GM12878 (cell line): ENCODE results near the gene OR4E1. TPM values are rescaled to one million over a fixed set of nuclear protein-coding genes. Genes with fewer than 3 reads are reported as not detected.

Experiments
- ATAC-seq: fragments of 200-7000 bp; cut with Tn5 transposase; 3 replicates; pipeline ENCODE4 v1.9.1; 2020; ENCODE audit warnings: mild to moderate bottlenecking, moderate library complexity
- BruUV-seq: library from RNA; stranded (reverse); fragments of 400-500 nt; replicated peaks from 2 replicates; lab custom pipeline; 2021; lab: Mats Ljungman, UMichigan
- CTCF ChIA-PET: fragments of 300-600 bp; sonication (Branson Sonifier 250); formaldehyde crosslinking; extraction: SDS; loops from one replicate; lab custom pipeline; 2021; ENCODE audit warnings: inconsistent platforms; lab: Yijun Ruan, JAX
- POLR2A ChIA-PET: fragments of 350-600 bp; formaldehyde crosslinking; extraction: SDS; loops from one replicate; lab custom pipeline; 2021; ENCODE audit warnings: inconsistent platforms; lab: Charles Lee
- RAD21 ChIA-PET: fragments of 300-600 bp; sonication (Branson Sonifier 250); formaldehyde crosslinking; loops from one replicate; lab custom pipeline; 2023; ENCODE audit warnings: antibody characterized with exemption; ENCODE audit not compliant: unreplicated experiment; lab: Charles Lee
- SMC1A ChIA-PET: fragments of 300-600 bp; sonication (Branson Sonifier 250); formaldehyde crosslinking; loops from one replicate; lab custom pipeline; 2023; ENCODE audit not compliant: unreplicated experiment, uncharacterized antibody; lab: Charles Lee
- DNase-seq: peaks from one replicate; pipeline ENCODE4 v3.0.0-alpha.2; 2011; ENCODE audit warnings: low read depth, low spot score
- FAIRE-seq: peaks from 3 replicates; lab custom pipeline; 2011; peaks lifted over from hg19 to GRCh38; lab: Jason Lieb, UNC
- H2AFZ ChIP-seq: 2 replicates; pipeline ENCODE4 v1.6.0; 2011; ENCODE audit warnings: low read depth, low read length, control low read depth; ENCODE audit not compliant: control insufficient read depth
- H3K27ac ChIP-seq: 2 replicates; pipeline ENCODE4 v1.5.1; 2011; ENCODE audit warnings: control low read depth; ENCODE audit not compliant: control insufficient read depth, insufficient read depth
- H3K27me3 ChIP-seq, 2 experiments: replicated peaks in 1 of 2; 2 replicates each; pipeline versions ENCODE4 v1.6.0 to v1.6.1; 2011; ENCODE audit warnings: low read length in 1 of 2; ENCODE audit not compliant: control insufficient read depth in 2 of 2, insufficient read depth in 2 of 2
- H3K36me3 ChIP-seq, 2 experiments: 2 replicates each; pipeline ENCODE4 v1.5.1; 2011; ENCODE audit warnings: low read length in 1 of 2; ENCODE audit not compliant: control insufficient read depth in 2 of 2, insufficient read depth in 2 of 2
- H3K4me1 ChIP-seq: 2 replicates; pipeline ENCODE4 v1.6.1; 2011; ENCODE audit warnings: mild to moderate bottlenecking, low read length, moderate library complexity, mixed read lengths; ENCODE audit not compliant: control insufficient read depth, insufficient read depth
- H3K4me2 ChIP-seq: 2 replicates; pipeline ENCODE4 v1.6.0; 2011; ENCODE audit warnings: control low read depth; ENCODE audit not compliant: control insufficient read depth, insufficient read depth
- H3K4me3 ChIP-seq: fragments of 200-600 bp; sonication (generic); 2 replicates; pipeline ENCODE4 v1.5.1; 2016
- H3K79me2 ChIP-seq: 2 replicates; pipeline ENCODE4 v1.6.0; 2011; ENCODE audit warnings: low read length; ENCODE audit not compliant: control insufficient read depth, insufficient read depth
- H3K9ac ChIP-seq: 2 replicates; pipeline ENCODE4 v1.8.0; 2011; ENCODE audit warnings: low read length, control low read depth, mixed read lengths; ENCODE audit not compliant: control insufficient read depth, insufficient read depth
- H3K9me3 ChIP-seq: replicated peaks from 3 replicates; pipeline ENCODE4 v1.5.1; 2011; ENCODE audit warnings: mild to moderate bottlenecking, low read length; ENCODE audit not compliant: control insufficient read depth, insufficient read depth
- H4K20me1 ChIP-seq: 2 replicates; pipeline ENCODE4 v1.6.0; 2011; ENCODE audit not compliant: control insufficient read depth, insufficient read depth
- ATF7 ChIP-seq: fragments of 450-650 bp; IDR thresholded peaks from 2 replicates; pipeline ENCODE4 v1.6.1; 2016; ENCODE audit warnings: low read depth, mild to moderate bottlenecking
- BCL11A ChIP-seq: IDR thresholded peaks from 2 replicates; pipeline ENCODE4 v1.6.1; 2011; ENCODE audit warnings: low read depth, low read length
- FOXM1 ChIP-seq: IDR thresholded peaks from 2 replicates; pipeline ENCODE4 v1.6.1; 2012; ENCODE audit warnings: low read depth, mild to moderate bottlenecking, inconsistent platforms, low read length, moderate library complexity
- SMC3 ChIP-seq: IDR thresholded peaks from 2 replicates; pipeline ENCODE4 v1.6.1; 2011; ENCODE audit warnings: low read length, improper control_type of control experiment, borderline replicate concordance
- ZNF217 ChIP-seq: fragments of 450-650 bp; IDR thresholded peaks from 2 replicates; pipeline ENCODE4 v1.6.1; 2017; ENCODE audit warnings: antibody characterized with exemption, mild to moderate bottlenecking
- ZSCAN29 ChIP-seq: fragments of 450-650 bp; IDR thresholded peaks from 2 replicates; pipeline ENCODE4 v1.6.1; 2017; ENCODE audit warnings: mild to moderate bottlenecking, moderate library complexity
- in situ Hi-C: fragments of 300-500 bp; cut with MboI; formaldehyde crosslinking; loops from 9 replicates; pipeline ENCODE4 v1.14.3; 2018; ENCODE audit warnings: mixed read lengths
- intact Hi-C: fragments of 100-400 bp; cut with micrococcal nuclease; formaldehyde crosslinking; loops from one replicate; pipeline ENCODE4 v1.14.2; 2022; ENCODE audit not compliant: unreplicated experiment
- polyA plus RNA-seq, 11 experiments: library from polyadenylated mRNA; depleted of rRNA in 4 of 11; unstranded in 6 of 11; stranded (reverse) in 5 of 11; fragments of >200 nt; fragmentation: Nextera tagmentation in 4 of 11; fragmentation: Illumina TruSeq in 1 of 11; extraction: Ambion mirVana in 4 of 11; extraction: Trizol in 1 of 11; gene quantifications; 1 replicate in 1 of 11; 2 replicates in 10 of 11; pipeline versions ENCODE4 v1.2.1 to v1.2.3, GENCODE V29; 2011 to 2016; ENCODE audit warnings: inconsistent platforms in 2 of 11, missing spikeins in 2 of 11, low read depth in 1 of 11
- total RNA-seq, 4 experiments: library from RNA; depleted of rRNA in 3 of 4; stranded (reverse); fragments of >200 nt in 3 of 4; fragmentation: Illumina TruSeq in 1 of 4; extraction: Trizol in 1 of 4; gene quantifications; 2 replicates each; pipeline versions ENCODE4 v1.2.1 to v1.2.3, GENCODE V29; 2013 to 2021
- TF ChIP-seq, protein P1 (sequence below): fragments of 450-650 bp; IDR thresholded peaks from 2 replicates; pipeline ENCODE4 v1.6.1; 2017; ENCODE audit warnings: mild to moderate bottlenecking, moderate library complexity
- TF ChIP-seq, protein P2 (sequence below): fragments of 450-650 bp; formaldehyde crosslinking; IDR thresholded peaks from 2 replicates; pipeline ENCODE4 v1.4.0; 2020; ENCODE audit warnings: mild to moderate bottlenecking, moderate library complexity
- TF ChIP-seq, protein P3 (sequence below): IDR thresholded peaks from 2 replicates; pipeline ENCODE4 v1.6.1; 2011; ENCODE audit warnings: borderline replicate concordance, low read depth, mild to moderate bottlenecking, moderate library complexity, low read length; ENCODE audit not compliant: insufficient read depth, poor library complexity, severe bottlenecking
- TF ChIP-seq, protein P4 (sequence below): fragments of 450-650 bp; IDR thresholded peaks from 2 replicates; pipeline ENCODE4 v1.6.1; 2017; ENCODE audit warnings: antibody characterized with exemption, mild to moderate bottlenecking, moderate library complexity

OR4E1 gene
- total and polyA plus RNA-seq, 10 of the 15 experiments (the other 5 are each of a cell fraction or from before 2014, with no cell fraction given): not detected

DNA sequence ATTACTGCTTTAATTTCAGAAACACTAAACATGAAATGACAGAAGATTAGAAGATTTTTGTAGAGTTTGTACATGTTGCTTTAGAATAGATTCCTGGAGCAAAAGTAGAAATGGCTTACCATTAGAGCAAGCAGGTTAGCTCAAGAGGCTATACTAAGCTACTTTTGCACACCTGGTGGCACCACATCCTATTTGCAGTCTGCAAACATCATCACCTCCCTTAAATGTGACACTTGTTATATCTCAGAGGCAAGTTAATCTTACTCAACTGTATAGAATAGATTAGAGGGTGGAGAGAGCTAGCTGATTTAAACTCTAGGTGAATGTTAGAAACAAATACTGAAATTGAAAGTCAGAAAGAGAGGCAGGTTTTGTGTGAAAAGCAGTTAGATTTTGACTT lies 30.7 kb upstream of the OR4E1 start:
- DNase-seq (no peak), FAIRE-seq (no peak), ATAC-seq (no peak)
- no TSS peak for BruUV-seq
- no peak overlapping the region for H3K9ac ChIP-seq
- H4K20me1 ChIP-seq: no peaks in the 10 kb centered on the region
- no peaks in the 10 kb centered on the region for H3K4me1 ChIP-seq
- no peaks in the 10 kb centered on the region for H3K36me3 ChIP-seq
- intact Hi-C loops: no loop called here
- ChIA-PET POLR2A (no interaction called here), CTCF (no interaction called here), RAD21 (no interaction called here), SMC1A (no interaction called here)
- H3K79me2 ChIP-seq: no peaks in the 10 kb centered on the region
- H3K27me3 ChIP-seq: no peaks in the 10 kb centered on the region
- no peak overlapping the region for H2AFZ ChIP-seq
- in situ Hi-C loops: no loop called here
- H3K27ac ChIP-seq: no peak overlapping the region
- H3K4me3 ChIP-seq: no peak overlapping the region
- no peak overlapping the region for H3K4me2 ChIP-seq
- no peaks in the 10 kb centered on the region for H3K9me3 ChIP-seq
- TF ChIP-seq, protein P1, sequence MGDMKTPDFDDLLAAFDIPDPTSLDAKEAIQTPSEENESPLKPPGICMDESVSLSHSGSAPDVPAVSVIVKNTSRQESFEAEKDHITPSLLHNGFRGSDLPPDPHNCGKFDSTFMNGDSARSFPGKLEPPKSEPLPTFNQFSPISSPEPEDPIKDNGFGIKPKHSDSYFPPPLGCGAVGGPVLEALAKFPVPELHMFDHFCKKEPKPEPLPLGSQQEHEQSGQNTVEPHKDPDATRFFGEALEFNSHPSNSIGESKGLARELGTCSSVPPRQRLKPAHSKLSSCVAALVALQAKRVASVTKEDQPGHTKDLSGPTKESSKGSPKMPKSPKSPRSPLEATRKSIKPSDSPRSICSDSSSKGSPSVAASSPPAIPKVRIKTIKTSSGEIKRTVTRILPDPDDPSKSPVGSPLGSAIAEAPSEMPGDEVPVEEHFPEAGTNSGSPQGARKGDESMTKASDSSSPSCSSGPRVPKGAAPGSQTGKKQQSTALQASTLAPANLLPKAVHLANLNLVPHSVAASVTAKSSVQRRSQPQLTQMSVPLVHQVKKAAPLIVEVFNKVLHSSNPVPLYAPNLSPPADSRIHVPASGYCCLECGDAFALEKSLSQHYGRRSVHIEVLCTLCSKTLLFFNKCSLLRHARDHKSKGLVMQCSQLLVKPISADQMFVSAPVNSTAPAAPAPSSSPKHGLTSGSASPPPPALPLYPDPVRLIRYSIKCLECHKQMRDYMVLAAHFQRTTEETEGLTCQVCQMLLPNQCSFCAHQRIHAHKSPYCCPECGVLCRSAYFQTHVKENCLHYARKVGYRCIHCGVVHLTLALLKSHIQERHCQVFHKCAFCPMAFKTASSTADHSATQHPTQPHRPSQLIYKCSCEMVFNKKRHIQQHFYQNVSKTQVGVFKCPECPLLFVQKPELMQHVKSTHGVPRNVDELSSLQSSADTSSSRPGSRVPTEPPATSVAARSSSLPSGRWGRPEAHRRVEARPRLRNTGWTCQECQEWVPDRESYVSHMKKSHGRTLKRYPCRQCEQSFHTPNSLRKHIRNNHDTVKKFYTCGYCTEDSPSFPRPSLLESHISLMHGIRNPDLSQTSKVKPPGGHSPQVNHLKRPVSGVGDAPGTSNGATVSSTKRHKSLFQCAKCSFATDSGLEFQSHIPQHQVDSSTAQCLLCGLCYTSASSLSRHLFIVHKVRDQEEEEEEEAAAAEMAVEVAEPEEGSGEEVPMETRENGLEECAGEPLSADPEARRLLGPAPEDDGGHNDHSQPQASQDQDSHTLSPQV: no peak
- no peak for TF ChIP-seq ZSCAN29
- no peak for TF ChIP-seq FOXM1
- TF ChIP-seq ATF7: no peak
- TF ChIP-seq, protein P2, sequence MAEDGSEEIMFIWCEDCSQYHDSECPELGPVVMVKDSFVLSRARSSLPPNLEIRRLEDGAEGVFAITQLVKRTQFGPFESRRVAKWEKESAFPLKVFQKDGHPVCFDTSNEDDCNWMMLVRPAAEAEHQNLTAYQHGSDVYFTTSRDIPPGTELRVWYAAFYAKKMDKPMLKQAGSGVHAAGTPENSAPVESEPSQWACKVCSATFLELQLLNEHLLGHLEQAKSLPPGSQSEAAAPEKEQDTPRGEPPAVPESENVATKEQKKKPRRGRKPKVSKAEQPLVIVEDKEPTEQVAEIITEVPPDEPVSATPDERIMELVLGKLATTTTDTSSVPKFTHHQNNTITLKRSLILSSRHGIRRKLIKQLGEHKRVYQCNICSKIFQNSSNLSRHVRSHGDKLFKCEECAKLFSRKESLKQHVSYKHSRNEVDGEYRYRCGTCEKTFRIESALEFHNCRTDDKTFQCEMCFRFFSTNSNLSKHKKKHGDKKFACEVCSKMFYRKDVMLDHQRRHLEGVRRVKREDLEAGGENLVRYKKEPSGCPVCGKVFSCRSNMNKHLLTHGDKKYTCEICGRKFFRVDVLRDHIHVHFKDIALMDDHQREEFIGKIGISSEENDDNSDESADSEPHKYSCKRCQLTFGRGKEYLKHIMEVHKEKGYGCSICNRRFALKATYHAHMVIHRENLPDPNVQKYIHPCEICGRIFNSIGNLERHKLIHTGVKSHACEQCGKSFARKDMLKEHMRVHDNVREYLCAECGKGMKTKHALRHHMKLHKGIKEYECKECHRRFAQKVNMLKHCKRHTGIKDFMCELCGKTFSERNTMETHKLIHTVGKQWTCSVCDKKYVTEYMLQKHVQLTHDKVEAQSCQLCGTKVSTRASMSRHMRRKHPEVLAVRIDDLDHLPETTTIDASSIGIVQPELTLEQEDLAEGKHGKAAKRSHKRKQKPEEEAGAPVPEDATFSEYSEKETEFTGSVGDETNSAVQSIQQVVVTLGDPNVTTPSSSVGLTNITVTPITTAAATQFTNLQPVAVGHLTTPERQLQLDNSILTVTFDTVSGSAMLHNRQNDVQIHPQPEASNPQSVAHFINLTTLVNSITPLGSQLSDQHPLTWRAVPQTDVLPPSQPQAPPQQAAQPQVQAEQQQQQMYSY (CRISPR knock-in tag): no peak
- no peak for TF ChIP-seq BCL11A
- TF ChIP-seq ZNF217: no peak
- TF ChIP-seq, protein P3, sequence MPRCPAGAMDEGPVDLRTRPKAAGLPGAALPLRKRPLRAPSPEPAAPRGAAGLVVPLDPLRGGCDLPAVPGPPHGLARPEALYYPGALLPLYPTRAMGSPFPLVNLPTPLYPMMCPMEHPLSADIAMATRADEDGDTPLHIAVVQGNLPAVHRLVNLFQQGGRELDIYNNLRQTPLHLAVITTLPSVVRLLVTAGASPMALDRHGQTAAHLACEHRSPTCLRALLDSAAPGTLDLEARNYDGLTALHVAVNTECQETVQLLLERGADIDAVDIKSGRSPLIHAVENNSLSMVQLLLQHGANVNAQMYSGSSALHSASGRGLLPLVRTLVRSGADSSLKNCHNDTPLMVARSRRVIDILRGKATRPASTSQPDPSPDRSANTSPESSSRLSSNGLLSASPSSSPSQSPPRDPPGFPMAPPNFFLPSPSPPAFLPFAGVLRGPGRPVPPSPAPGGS: no peak
- TF ChIP-seq, protein P4, sequence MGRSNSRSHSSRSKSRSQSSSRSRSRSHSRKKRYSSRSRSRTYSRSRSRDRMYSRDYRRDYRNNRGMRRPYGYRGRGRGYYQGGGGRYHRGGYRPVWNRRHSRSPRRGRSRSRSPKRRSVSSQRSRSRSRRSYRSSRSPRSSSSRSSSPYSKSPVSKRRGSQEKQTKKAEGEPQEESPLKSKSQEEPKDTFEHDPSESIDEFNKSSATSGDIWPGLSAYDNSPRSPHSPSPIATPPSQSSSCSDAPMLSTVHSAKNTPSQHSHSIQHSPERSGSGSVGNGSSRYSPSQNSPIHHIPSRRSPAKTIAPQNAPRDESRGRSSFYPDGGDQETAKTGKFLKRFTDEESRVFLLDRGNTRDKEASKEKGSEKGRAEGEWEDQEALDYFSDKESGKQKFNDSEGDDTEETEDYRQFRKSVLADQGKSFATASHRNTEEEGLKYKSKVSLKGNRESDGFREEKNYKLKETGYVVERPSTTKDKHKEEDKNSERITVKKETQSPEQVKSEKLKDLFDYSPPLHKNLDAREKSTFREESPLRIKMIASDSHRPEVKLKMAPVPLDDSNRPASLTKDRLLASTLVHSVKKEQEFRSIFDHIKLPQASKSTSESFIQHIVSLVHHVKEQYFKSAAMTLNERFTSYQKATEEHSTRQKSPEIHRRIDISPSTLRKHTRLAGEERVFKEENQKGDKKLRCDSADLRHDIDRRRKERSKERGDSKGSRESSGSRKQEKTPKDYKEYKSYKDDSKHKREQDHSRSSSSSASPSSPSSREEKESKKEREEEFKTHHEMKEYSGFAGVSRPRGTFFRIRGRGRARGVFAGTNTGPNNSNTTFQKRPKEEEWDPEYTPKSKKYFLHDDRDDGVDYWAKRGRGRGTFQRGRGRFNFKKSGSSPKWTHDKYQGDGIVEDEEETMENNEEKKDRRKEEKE: no peak
- TF ChIP-seq SMC3: no peak
